GM21786 (cell line): ENCODE results near the gene CCNG2.

ENCODE experiments used
- ATAC-seq: cut with Tn5 transposase; IDR thresholded peaks from one replicate; pipeline ENCODE4 v1.9.1; 2021; ENCODE audit not compliant: unreplicated experiment

The CCNG2 gene

DNA sequence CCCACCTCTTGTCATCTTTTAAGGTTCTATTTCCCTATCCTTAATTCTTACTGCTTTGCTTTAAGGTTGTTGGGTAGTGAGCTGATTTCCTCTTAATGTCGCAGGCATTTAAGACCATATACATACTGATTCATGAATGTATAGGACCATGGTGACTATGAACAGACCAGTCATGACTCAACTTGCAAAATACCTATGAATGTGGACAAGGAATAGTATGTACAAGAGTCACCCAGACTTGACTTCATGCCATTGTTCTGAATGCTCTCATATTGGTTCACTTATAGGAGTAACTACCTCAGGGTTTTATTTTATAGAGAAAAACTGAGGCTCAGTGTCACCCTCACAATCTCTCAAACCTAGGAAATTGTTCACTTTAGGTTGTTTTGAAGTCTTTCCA lies 44.3 kb downstream of the CCNG2 start:
- ATAC-seq: no peak

DNA sequence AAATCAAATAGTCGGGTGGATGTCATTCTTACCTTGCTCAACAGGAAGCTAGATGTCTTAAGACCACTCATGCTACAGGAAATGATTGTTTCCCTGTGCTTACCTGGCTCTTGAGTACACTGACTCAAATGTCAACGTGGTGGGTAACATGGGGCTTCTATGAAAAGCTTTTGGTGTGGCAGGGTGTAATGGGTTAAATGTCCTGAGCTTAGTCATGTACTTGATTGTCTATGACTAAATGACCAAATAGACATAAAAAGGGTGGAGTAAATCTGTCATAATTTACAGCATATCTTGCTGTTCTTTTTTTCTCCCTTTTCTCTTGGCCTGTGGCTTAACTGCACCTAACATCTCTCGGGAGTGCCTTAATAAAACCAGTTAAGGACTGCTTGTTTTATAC lies 44.9 kb downstream of the CCNG2 start:
- no peak for ATAC-seq

DNA sequence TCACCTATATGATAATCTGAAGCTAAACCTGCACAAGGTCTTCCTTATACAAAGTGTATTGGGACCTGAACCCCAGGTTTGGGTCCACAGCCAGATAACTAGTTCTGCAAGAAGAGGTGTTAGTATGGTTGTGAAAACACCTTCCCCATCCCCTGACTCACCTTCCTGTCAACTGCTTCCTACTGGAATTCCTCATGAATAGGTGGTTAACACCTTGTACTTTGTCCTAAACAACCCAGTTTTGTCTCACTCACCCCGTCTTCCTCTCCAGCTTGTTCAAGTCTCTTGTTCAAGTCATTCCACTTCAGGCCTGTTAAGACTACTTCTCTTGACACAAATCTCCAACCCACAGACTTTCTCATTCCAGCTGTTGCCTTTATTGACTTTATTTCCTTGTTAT lies 45.5 kb downstream of the CCNG2 start:
- no peak for ATAC-seq

DNA sequence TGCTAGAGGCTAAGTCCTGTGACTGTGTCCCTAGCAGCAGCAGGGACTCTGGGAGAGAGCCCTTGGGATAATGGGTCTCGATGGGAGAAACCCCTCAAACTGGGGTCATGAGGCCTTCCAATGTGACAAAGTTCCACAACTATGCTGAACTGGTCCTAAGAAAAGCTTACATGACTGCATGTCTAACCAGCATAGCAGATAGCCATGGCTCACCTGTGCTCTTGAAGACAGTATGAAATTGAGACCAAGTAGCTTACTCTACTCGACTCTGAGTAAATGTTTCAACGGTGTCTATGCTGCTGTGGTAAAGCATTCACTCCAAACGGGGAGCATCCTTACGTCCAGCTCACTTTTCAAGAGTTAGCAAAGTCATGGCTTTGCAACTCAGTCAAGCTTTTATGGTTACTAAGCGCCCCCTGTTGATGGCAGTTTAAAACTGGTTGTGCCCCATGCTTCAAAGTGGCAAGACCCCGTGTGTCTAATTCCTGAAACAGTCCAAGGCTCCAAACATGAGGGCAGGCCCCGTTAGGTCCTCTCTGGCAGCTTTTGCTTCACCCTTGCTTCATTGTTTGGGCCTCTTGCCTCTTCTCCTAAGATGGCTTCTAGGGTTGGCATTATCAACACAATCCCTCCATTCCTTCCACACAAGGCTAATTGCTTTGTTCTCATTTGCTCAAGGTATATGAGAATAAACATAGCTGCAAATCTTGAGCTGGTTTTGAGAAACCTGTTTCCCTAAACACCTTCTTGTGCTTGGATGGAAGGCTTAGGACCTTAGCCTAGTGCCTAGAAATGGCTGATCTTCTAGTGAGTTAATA lies 46.6 kb downstream of the CCNG2 start:
- ATAC-seq: peak; percentile 80

DNA sequence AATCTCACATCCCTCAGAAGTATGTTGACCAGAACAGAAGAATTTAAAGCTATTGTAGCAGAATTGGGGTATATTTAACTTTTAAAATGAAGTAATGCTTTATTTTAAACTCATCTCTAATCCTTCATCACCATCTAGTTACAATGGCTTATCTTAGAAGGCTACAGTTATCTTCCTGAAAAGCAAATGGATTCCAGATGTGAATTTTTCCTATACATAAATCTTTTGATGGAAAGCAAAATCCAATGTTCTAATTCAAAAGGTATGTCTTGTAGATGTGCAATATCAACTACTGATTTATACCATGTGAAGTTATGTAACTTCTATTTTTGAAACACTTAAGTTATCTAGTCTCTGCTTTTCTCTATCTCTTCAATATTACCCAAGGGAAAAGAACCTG lies 47.6 kb downstream of the CCNG2 start:
- no peak for ATAC-seq

DNA sequence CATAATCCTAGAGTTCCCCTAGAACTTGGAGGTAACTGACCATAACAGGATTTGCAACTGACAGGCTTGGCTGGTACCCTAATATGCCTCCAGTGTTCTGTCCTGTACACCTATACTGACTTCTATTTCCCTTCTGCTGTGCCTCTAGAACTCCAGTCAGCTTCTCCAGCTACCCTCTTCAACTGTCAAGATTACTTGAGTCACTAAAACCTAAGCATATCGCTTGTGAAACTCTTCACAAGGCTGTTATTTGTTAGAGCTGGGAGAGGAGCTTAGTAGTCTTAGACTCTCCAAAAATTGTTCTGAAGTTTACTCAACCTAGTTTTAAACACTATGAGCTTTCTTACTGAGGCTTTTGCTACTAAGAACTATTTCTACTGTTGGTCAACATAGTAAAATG lies 52.0 kb downstream of the CCNG2 start:
- ATAC-seq: no peak

DNA sequence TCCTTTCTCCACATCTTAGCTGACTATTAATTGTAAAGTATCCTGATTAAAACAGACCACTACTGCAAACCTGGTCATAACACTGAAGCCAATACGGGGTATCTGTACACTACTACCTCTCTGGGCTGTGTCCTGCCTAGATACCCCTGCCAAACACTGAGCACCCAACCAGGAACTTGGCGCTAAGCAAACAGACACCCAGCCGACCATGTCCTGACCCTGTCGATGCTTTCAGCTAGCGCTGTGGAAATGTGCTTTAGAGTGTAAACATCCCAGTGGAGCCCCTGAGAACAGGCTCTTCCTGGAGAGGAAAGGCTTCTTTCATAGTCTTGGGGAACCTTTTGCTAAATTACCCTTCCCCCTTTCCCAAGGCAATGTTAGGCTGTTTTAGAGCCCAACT lies 52.9 kb downstream of the CCNG2 start:
- no peak for ATAC-seq

DNA sequence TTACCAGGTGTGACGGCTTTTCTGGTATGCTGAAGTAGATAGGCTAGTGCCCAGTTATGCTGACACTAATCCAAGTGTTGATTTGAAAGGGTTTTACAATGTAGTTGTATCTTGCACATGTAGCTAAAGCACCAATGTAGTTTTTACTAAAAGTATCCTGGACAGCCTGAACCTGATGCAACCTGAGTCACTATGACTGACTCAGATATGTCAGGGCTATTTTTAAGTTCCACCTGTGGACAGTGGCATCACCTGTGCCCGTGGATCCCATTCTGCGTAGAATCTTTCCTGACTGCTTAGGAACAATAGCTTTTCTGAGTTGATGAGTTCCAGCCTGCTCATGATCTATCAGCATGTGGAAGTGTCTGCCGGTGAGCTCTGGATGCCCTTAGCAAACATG lies 58.1 kb downstream of the CCNG2 start:
- ATAC-seq: no peak

DNA sequence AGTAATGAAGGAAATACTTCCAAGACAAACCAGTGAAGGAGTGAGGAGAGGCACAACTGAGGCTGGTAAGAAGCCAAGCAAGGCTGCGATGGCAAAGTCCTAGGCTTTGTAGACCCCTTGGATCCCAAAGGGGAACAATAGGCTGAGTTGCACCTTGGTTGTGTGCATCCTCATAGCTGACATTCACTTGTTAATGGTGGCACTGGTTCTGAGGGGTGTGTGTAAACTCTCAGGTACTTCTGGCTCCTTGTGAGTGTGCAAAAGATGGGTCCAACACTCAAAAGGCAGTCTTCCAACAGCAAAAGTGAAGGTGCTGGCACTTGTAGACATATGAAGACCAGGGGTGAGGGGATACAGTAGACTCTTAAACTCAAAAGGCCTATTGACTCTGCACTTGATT lies 60.5 kb downstream of the CCNG2 start:
- no peak for ATAC-seq

DNA sequence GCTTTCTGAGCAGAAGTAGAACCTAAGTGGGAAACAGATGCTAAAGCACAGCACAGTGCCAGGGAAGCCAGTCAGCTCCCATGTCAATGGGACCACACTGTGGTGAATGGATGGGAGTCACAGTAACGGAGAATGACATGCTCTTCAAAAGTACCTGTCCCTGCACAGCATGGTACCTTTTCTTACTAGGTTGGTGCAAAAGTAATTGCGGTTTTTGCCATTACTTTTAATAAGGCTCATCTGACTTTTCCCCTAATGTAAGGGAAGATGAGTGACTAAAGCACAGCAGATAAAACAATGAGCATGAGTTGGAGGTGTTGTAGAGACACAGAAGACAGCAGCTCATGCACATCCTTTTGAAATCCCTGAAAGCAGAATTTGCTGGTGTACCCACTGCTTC lies 62.3 kb downstream of the CCNG2 start:
- ATAC-seq: no peak
